ENCODE results near the gene BTBD16.

Gene BTBD16

GRCh38 chr10:122307669-122308416, 36.7 kb downstream of the BTBD16 start:
- Histone ChIP-seq H3K4me3 (ENCODE audit: low read length) (peak overlapping the region; percentile 37; the same call in 1 of the 2 replicates), H3K27ac (ENCODE audit: low read length) (peak overlapping the region; percentile 91), H3K4me2 (ENCODE audit: low read length) (peak overlapping the region; percentile 61), H3K79me2 (ENCODE audit: low read length) (no peaks in the 10 kb centered on the region), H3K9ac (ENCODE audit: low read length) (peak overlapping the region; percentile 46), H3K9me3 (ENCODE audit: insufficient read depth, low read length) (0 out of 2 replicates have a peak, but pooled peaks cover 7% of the 10 kb centered on the region), H2AFZ (ENCODE audit: low read depth, low read length) (no peak overlapping the region), H3K36me3 (replicated peaks; ENCODE audit: low read depth, low read length) (peaks cover 7% of the 10 kb centered on the region), H3K4me1 (ENCODE audit: low read length) (peaks cover 34% of the 10 kb centered on the region), H3K27me3 (ENCODE audit: low read depth, low read length) (peaks cover 5% of the 10 kb centered on the region; the same call in 1 of the 2 replicates), H4K20me1 (ENCODE audit: insufficient read depth, low read length) (no peaks in the 10 kb centered on the region)
- TF ChIP-seq, protein P1, sequence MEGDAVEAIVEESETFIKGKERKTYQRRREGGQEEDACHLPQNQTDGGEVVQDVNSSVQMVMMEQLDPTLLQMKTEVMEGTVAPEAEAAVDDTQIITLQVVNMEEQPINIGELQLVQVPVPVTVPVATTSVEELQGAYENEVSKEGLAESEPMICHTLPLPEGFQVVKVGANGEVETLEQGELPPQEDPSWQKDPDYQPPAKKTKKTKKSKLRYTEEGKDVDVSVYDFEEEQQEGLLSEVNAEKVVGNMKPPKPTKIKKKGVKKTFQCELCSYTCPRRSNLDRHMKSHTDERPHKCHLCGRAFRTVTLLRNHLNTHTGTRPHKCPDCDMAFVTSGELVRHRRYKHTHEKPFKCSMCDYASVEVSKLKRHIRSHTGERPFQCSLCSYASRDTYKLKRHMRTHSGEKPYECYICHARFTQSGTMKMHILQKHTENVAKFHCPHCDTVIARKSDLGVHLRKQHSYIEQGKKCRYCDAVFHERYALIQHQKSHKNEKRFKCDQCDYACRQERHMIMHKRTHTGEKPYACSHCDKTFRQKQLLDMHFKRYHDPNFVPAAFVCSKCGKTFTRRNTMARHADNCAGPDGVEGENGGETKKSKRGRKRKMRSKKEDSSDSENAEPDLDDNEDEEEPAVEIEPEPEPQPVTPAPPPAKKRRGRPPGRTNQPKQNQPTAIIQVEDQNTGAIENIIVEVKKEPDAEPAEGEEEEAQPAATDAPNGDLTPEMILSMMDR (IDR thresholded peaks at IDR 0.05; ENCODE audit: low read depth, low read length), result no peak
- no peak for TF ChIP-seq EZH2phosphoT487 (IDR thresholded peaks at IDR 0.05; ENCODE audit: low read depth)

DNA sequence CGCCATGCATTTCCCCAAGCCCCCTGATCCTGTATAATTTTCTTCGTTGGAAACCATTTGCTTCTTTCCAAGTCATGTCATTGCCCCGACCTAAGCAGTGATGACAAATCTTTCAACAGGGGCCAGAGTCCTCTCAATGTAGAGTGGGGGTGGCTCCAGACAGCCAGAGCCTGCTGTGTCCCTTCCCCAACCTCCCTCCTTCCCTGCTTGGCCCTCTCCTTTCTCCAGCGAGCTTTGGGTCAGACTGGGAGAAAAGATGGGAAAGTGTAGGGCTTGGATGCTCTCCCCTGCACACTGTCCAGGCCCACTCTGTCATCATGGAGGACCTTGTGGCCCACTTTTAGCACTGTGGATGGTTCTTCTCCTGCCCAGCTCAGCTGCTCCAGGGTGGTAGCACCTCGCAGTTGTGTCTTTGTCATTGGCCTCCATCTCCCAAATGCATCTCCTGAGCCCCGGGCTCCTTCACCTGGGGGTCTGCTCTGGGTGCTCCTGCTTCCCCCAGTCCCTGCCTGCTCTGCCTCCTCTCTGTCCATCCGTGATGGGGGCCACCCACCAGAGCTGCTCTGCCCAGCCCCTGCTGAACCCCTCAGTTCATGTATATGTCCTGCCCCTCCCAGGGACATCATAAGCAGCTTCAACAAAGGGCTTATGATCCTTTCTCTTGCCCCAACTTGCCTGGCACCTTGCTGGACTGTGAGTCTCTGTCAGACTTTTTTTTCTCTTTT, 37.5 kb downstream of the BTBD16 start:
- H3K4me2 ChIP-seq (ENCODE audit: low read length), result peak overlapping the region; percentile 61
- H3K27me3 ChIP-seq (ENCODE audit: low read depth, low read length), result peaks cover 5% of the 10 kb centered on the region; the same call in 1 of the 2 replicates
- H2AFZ ChIP-seq (ENCODE audit: low read depth, low read length), result no peak overlapping the region
- peak overlapping the region; percentile 37; the same call in 1 of the 2 replicates for H3K4me3 ChIP-seq (ENCODE audit: low read length)
- H3K4me1 ChIP-seq (ENCODE audit: low read length), result peaks cover 34% of the 10 kb centered on the region
- no peaks in the 10 kb centered on the region for H3K79me2 ChIP-seq (ENCODE audit: low read length)
- TF ChIP-seq, protein P1 (IDR thresholded peaks at IDR 0.05; ENCODE audit: low read depth, low read length), result no peak
- no peak for TF ChIP-seq EZH2phosphoT487 (IDR thresholded peaks at IDR 0.05; ENCODE audit: low read depth)
- 0 out of 2 replicates have a peak, but pooled peaks cover 7% of the 10 kb centered on the region for H3K9me3 ChIP-seq (ENCODE audit: insufficient read depth, low read length)
- peaks cover 7% of the 10 kb centered on the region for H3K36me3 ChIP-seq (replicated peaks; ENCODE audit: low read depth, low read length)
- peak overlapping the region; percentile 91 for H3K27ac ChIP-seq (ENCODE audit: low read length)
- peak overlapping the region; percentile 46; the same call in 1 of the 2 replicates for H3K9ac ChIP-seq (ENCODE audit: low read length)
- no peaks in the 10 kb centered on the region for H4K20me1 ChIP-seq (ENCODE audit: insufficient read depth, low read length)

GRCh38 chr10:122310311-122311050, 39.4 kb downstream of the BTBD16 start:
- no peak overlapping the region for H3K9ac ChIP-seq (ENCODE audit: low read length)
- no peaks in the 10 kb centered on the region for H4K20me1 ChIP-seq (ENCODE audit: insufficient read depth, low read length)
- H3K27ac ChIP-seq (ENCODE audit: low read length), result no peak overlapping the region
- peaks cover 6% of the 10 kb centered on the region for H3K36me3 ChIP-seq (replicated peaks; ENCODE audit: low read depth, low read length)
- H3K4me1 ChIP-seq (ENCODE audit: low read length), result peaks cover 37% of the 10 kb centered on the region
- 0 out of 2 replicates have a peak, but pooled peaks cover 6% of the 10 kb centered on the region for H3K9me3 ChIP-seq (ENCODE audit: insufficient read depth, low read length)
- peaks cover 4% of the 10 kb centered on the region; the same call in 1 of the 2 replicates for H3K27me3 ChIP-seq (ENCODE audit: low read depth, low read length)
- H3K4me2 ChIP-seq (ENCODE audit: low read length), result no peak overlapping the region
- H3K79me2 ChIP-seq (ENCODE audit: low read length), result no peaks in the 10 kb centered on the region
- H2AFZ ChIP-seq (ENCODE audit: low read depth, low read length), result no peak overlapping the region
- no peak overlapping the region for H3K4me3 ChIP-seq (ENCODE audit: low read length)
- TF ChIP-seq, protein P1 (IDR thresholded peaks at IDR 0.05; ENCODE audit: low read depth, low read length), result no peak
- TF ChIP-seq EZH2phosphoT487 (IDR thresholded peaks at IDR 0.05; ENCODE audit: low read depth), result no peak

Measured in OCI-LY3 (cell line).